Common myeloid progenitor, CD34-positive (primary cell): Measurements from ENCODE around the gene PLAGL2.
"Not testable (repeated sequence)": the region's sequence is repeated elsewhere in the genome, so short reads cannot be mapped to it uniquely, and the experiment has no call there.

Experiments used
- CTCF ChIA-PET: fragments of 350-600 bp; sonication (Branson Sonifier 250); formaldehyde crosslinking; loops from one replicate; lab custom pipeline; 2021; ENCODE audit warnings: antibody characterized with exemption; lab: Charles Lee
- POLR2A ChIA-PET: fragments of 350-600 bp; sonication (Branson Sonifier 250); formaldehyde crosslinking; loops from one replicate; lab custom pipeline; 2021; ENCODE audit warnings: antibody characterized with exemption; lab: Charles Lee
- DNase-seq, 3 donors: peaks; one replicate each; pipeline versions ENCODE4 v3.0.0 to v3.0.0-alpha.2; 2013
- H3K27ac ChIP-seq, 2 experiments: 1 replicate in 1 of 2; 2 replicates in 1 of 2; pipeline ENCODE4 v1.7.0; 2013; ENCODE audit warnings: inconsistent platforms in 2 of 2, low read length in 2 of 2, mild to moderate bottlenecking in 2 of 2, low read depth in 1 of 2, moderate library complexity in 1 of 2; ENCODE audit not compliant: severe bottlenecking in 2 of 2, insufficient read depth in 1 of 2, poor library complexity in 1 of 2
- H3K27me3 ChIP-seq, 5 experiments: replicated peaks in 2 of 5; 1 replicate in 3 of 5; 2 replicates in 2 of 5; pipeline versions ENCODE4 v1.6.1 to v1.7.0; 2013; ENCODE audit warnings: low read length in 4 of 5, mild to moderate bottlenecking in 2 of 5, moderate library complexity in 2 of 5, inconsistent platforms in 1 of 5; ENCODE audit not compliant: insufficient read depth in 5 of 5, control insufficient read depth in 4 of 5
- H3K36me3 ChIP-seq, 4 experiments: 1 replicate in 2 of 4; 2 replicates in 2 of 4; pipeline versions ENCODE4 v1.6.1 to v1.7.0; 2013; ENCODE audit warnings: low read length in 3 of 4, control low read depth in 1 of 4, mild to moderate bottlenecking in 1 of 4; ENCODE audit not compliant: control insufficient read depth in 4 of 4, insufficient read depth in 4 of 4
- H3K4me1 ChIP-seq, 4 experiments: 1 replicate in 3 of 4; 2 replicates in 1 of 4; pipeline versions ENCODE4 v1.6.1 to v1.7.1; 2013; ENCODE audit warnings: low read length in 3 of 4, mild to moderate bottlenecking in 3 of 4, control low read depth in 1 of 4, inconsistent platforms in 1 of 4, moderate library complexity in 1 of 4; ENCODE audit not compliant: control insufficient read depth in 4 of 4, insufficient read depth in 4 of 4; ENCODE audit errors: control extremely low read depth in 1 of 4
- H3K4me3 ChIP-seq, 7 experiments: 1 replicate in 4 of 7; 2 replicates in 3 of 7; pipeline versions ENCODE4 v1.5.1 to v1.7.0; 2013; ENCODE audit warnings: mild to moderate bottlenecking in 7 of 7, low read length in 6 of 7, moderate library complexity in 6 of 7, inconsistent platforms in 2 of 7, low read depth in 2 of 7, control low read depth in 1 of 7; ENCODE audit not compliant: insufficient read depth in 4 of 7, control insufficient read depth in 1 of 7; ENCODE audit errors: extremely low read depth in 1 of 7
- H3K9me3 ChIP-seq, 5 experiments: 1 replicate in 4 of 5; 2 replicates in 1 of 5; pipeline versions ENCODE4 v1.6.1 to v1.7.1; 2013; ENCODE audit warnings: low read length in 4 of 5, mild to moderate bottlenecking in 2 of 5, inconsistent platforms in 1 of 5, low read depth in 1 of 5, moderate library complexity in 1 of 5; ENCODE audit not compliant: control insufficient read depth in 4 of 5, insufficient read depth in 2 of 5; ENCODE audit errors: control extremely low read depth in 1 of 5
- WGBS: methylation state at CpG from one replicate; pipeline ENCODE4 v1.1.5; 2013; ENCODE audit not compliant: insufficient coverage; 5-methylcytosine and 5-hydroxymethylcytosine counted together

The PLAGL2 gene

GRCh38 chr20:32195581-32195980, 12.0 kb downstream of the PLAGL2 start:
- Histone ChIP-seq H3K4me1 (peaks cover 0 to 5% (median 3%) of the 10 kb centered on the region in 4 experiments), H3K27ac (no peak overlapping the region), H3K4me3 (no peak overlapping the region), H3K36me3 (peaks cover 17 to 63% (median 54%) of the 10 kb centered on the region in 4 experiments), H3K9me3 (no peaks in the 10 kb centered on the region), H3K27me3 (no peaks in the 10 kb centered on the region)
- ChIA-PET POLR2A (no interaction called here), CTCF (no interaction called here)
- no peak for DNase-seq
- WGBS, result 95% methylated on average over 7 of the region's 7 CpGs

GRCh38 chr20:32193996-32194395, 13.5 kb downstream of the PLAGL2 start:
- DNase-seq, result no peak
- H3K9me3 ChIP-seq, result no peaks in the 10 kb centered on the region
- ChIA-PET CTCF (interaction anchor here (1.2 kb wide), 1 partner anchor 11 kb away, joined by 3 read pairs; no protein-coding TSS in a partner anchor), POLR2A (no interaction called here)
- no peak overlapping the region for H3K4me3 ChIP-seq
- peaks cover 0 to 17% (median 15%) of the 10 kb centered on the region in 4 experiments for H3K4me1 ChIP-seq
- WGBS, result 98% methylated on average over 6 of the region's 6 CpGs
- peaks cover 12 to 53% (median 44%) of the 10 kb centered on the region in 4 experiments for H3K36me3 ChIP-seq
- no peak overlapping the region for H3K27ac ChIP-seq
- no peaks in the 10 kb centered on the region for H3K27me3 ChIP-seq

GRCh38 chr20:32193336-32193735, 14.2 kb downstream of the PLAGL2 start:
- DNase-seq, H3K9me3 ChIP-seq, H3K27ac ChIP-seq, H3K27me3 ChIP-seq, H3K4me3 ChIP-seq, POLR2A ChIA-PET: not testable (repeated sequence)
- CTCF ChIA-PET, result interaction anchor here (1.2 to 1.9 kb wide), 2 partner anchors 9 to 12 kb away, joined by 3 to 4 read pairs; no protein-coding TSS in a partner anchor
- Histone ChIP-seq H3K4me1 (peaks cover 0 to 20% (median 17%) of the 10 kb centered on the region in 4 experiments), H3K36me3 (peaks cover 11 to 52% (median 39%) of the 10 kb centered on the region in 4 experiments)
- 100% methylated on average over 5 of the region's 5 CpGs for WGBS

- no peak overlapping the region for H3K27ac ChIP-seq
- WGBS, result 82% methylated on average over 3 of the region's 3 CpGs
- no peak for DNase-seq
- H3K4me1 ChIP-seq, result peaks cover 0 to 20% (median 18%) of the 10 kb centered on the region in 4 experiments
- peaks cover 9 to 45% (median 35%) of the 10 kb centered on the region in 4 experiments for H3K36me3 ChIP-seq
- no peaks in the 10 kb centered on the region for H3K9me3 ChIP-seq
- no peaks in the 10 kb centered on the region for H3K27me3 ChIP-seq
- CTCF ChIA-PET, result interaction anchor here (1.9 kb wide), 1 partner anchor 9 kb away, joined by 4 read pairs; no protein-coding TSS in a partner anchor
- POLR2A ChIA-PET, result no interaction called here
- H3K4me3 ChIP-seq, result no peak overlapping the region
These were observed 14.8 kb downstream of the PLAGL2 start for GRCh38 chr20:32192698-32193097.

- Histone ChIP-seq H3K27ac (no peak overlapping the region), H3K9me3 (no peaks in the 10 kb centered on the region), H3K27me3 (no peaks in the 10 kb centered on the region), H3K36me3 (peaks cover 5 to 37% (median 28%) of the 10 kb centered on the region in 4 experiments), H3K4me1 (peaks cover 0 to 20% (median 18%) of the 10 kb centered on the region in 4 experiments), H3K4me3 (no peak overlapping the region)
- DNase-seq, result no peak
- ChIA-PET CTCF (interaction anchor here (1.9 kb wide), 1 partner anchor 10 kb away, joined by 4 read pairs; no protein-coding TSS in a partner anchor), POLR2A (interaction anchor here (1.1 kb wide), 1 partner anchor 10 kb away, joined by 3 read pairs; no protein-coding TSS in a partner anchor)
These were observed 15.7 kb downstream of the PLAGL2 start for GRCh38 chr20:32191873-32192272.

GRCh38 chr20:32191422-32191821, 16.1 kb downstream of the PLAGL2 start:
- Histone ChIP-seq H3K4me1 (peaks cover 0 to 20% (median 18%) of the 10 kb centered on the region in 4 experiments), H3K9me3 (no peaks in the 10 kb centered on the region), H3K27ac (no peak overlapping the region), H3K4me3 (no peak overlapping the region), H3K27me3 (no peaks in the 10 kb centered on the region), H3K36me3 (peaks cover 5 to 34% (median 25%) of the 10 kb centered on the region in 4 experiments)
- 87% methylated on average over 3 of the region's 3 CpGs for WGBS
- POLR2A ChIA-PET, result interaction anchor here (1.1 kb wide), 1 partner anchor 11 kb away, joined by 3 read pairs; no protein-coding TSS in a partner anchor
- CTCF ChIA-PET, result interaction anchor here (0.8 to 1.9 kb wide), 3 partner anchors 11 to 37 kb away, joined by 3 to 5 read pairs (median 4); no protein-coding TSS in a partner anchor
- no peak for DNase-seq
